Measurements from ENCODE around the gene SUMO4. TPM values are rescaled to one million over a fixed set of nuclear protein-coding genes. Genes with fewer than 3 reads are reported as not detected.

SUMO4 gene
- total and polyA plus RNA-seq, 2 of the 4 experiments (the other 2 are of a cell fraction): 2.2 TPM; not detected in 1

DNA sequence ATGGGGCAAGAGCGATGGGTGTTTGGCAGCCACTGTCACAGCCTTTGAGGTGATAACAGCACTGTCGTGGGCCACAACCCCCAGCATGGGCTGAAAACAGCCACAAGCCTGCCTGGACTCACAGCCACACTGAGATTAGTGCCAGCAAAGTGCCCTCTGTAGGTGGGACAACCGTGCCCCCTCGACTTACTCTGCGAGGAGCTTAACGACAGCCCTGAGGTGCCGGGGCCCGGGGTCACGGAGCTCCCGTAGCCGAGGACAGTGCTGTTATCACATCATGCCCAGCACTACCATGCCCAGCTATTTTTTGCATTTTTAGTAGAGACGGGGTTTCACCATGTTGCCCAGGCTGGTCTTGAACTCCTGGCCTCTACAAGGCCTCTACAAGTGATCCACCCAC lies 36.6 kb downstream of the SUMO4 start:
- no peak overlapping the region for H2BK120ac ChIP-seq (ENCODE audit: low read depth, low read length)
- H3K9ac ChIP-seq (ENCODE audit: low read depth, low read length): no peak overlapping the region
- H3K9me1 ChIP-seq (ENCODE audit: insufficient read depth, low read length): no peaks in the 10 kb centered on the region
- H3K23ac ChIP-seq (ENCODE audit: low read depth, low read length): no peak overlapping the region
- no peak overlapping the region for H2AK5ac ChIP-seq (ENCODE audit: low read depth, low read length)
- no peaks in the 10 kb centered on the region for H3K36me3 ChIP-seq (ENCODE audit: control insufficient read depth, insufficient read depth, low read length)
- CTCF ChIA-PET: no interaction called here
- DNase-seq (no peak), ATAC-seq (ENCODE audit: low read depth) (no peak)
- no peak overlapping the region for H2BK20ac ChIP-seq (ENCODE audit: low read depth, low read length)
- POLR2A ChIA-PET (ENCODE audit: unreplicated experiment): no interaction called here
- no peak overlapping the region for H2BK15ac ChIP-seq (ENCODE audit: low read depth, low read length)
- H3K18ac ChIP-seq (ENCODE audit: low read depth, low read length): no peak overlapping the region
- H4K5ac ChIP-seq (ENCODE audit: low read depth, low read length): no peak overlapping the region
- in situ Hi-C loops (cut with MboI; ENCODE audit: low sequenced_read_pairs): no loop called here
- H3K14ac ChIP-seq (replicated peaks; ENCODE audit: low read depth, low read length): no peak overlapping the region
- no peak overlapping the region for H2AK9ac ChIP-seq (replicated peaks; ENCODE audit: low read depth, low read length, poor library complexity)
- H4K8ac ChIP-seq (ENCODE audit: low read depth in 2 of 2, low read length in 2 of 2): no peak overlapping the region
- no peak overlapping the region for H3K27ac ChIP-seq (ENCODE audit: insufficient read depth, low read length)
- H3K4ac ChIP-seq (ENCODE audit: low read depth, low read length): no peak overlapping the region
- no peak overlapping the region for H2BK5ac ChIP-seq (ENCODE audit: low read depth, low read length, poor library complexity, severe bottlenecking)
- dilution Hi-C loops (cut with HindIII; ENCODE audit: low sequenced_read_pairs, unreplicated experiment): no loop called here
- H3K79me1 ChIP-seq (ENCODE audit: low read depth in 1 of 2, low read length in 2 of 2): no peaks in the 10 kb centered on the region
- BruUV-seq (replicated peaks): no TSS peak
- H3K4me2 ChIP-seq (ENCODE audit: low read depth, low read length): no peak overlapping the region
- TF ChIP-seq NFE2L2 (IDR thresholded peaks at IDR 0.05; ENCODE audit: low read depth, low read length): no peak
- TF ChIP-seq, protein P1, sequence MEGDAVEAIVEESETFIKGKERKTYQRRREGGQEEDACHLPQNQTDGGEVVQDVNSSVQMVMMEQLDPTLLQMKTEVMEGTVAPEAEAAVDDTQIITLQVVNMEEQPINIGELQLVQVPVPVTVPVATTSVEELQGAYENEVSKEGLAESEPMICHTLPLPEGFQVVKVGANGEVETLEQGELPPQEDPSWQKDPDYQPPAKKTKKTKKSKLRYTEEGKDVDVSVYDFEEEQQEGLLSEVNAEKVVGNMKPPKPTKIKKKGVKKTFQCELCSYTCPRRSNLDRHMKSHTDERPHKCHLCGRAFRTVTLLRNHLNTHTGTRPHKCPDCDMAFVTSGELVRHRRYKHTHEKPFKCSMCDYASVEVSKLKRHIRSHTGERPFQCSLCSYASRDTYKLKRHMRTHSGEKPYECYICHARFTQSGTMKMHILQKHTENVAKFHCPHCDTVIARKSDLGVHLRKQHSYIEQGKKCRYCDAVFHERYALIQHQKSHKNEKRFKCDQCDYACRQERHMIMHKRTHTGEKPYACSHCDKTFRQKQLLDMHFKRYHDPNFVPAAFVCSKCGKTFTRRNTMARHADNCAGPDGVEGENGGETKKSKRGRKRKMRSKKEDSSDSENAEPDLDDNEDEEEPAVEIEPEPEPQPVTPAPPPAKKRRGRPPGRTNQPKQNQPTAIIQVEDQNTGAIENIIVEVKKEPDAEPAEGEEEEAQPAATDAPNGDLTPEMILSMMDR (conservative IDR thresholded peaks at IDR 0.05; ENCODE audit: low read depth, low read length): no peak
- no peak for TF ChIP-seq USF2 (IDR thresholded peaks at IDR 0.05; ENCODE audit: low read depth, low read length)
- no peak for TF ChIP-seq RCOR1 (IDR thresholded peaks at IDR 0.05; ENCODE audit: insufficient replicate concordance, low read length)
- no peak for TF ChIP-seq MXI1 (IDR thresholded peaks at IDR 0.05; ENCODE audit: borderline replicate concordance, low read depth, low read length)
- no peak for TF ChIP-seq POLR2A (IDR thresholded peaks at IDR 0.05; ENCODE audit: low read depth, low read length)
- TF ChIP-seq, protein P2, sequence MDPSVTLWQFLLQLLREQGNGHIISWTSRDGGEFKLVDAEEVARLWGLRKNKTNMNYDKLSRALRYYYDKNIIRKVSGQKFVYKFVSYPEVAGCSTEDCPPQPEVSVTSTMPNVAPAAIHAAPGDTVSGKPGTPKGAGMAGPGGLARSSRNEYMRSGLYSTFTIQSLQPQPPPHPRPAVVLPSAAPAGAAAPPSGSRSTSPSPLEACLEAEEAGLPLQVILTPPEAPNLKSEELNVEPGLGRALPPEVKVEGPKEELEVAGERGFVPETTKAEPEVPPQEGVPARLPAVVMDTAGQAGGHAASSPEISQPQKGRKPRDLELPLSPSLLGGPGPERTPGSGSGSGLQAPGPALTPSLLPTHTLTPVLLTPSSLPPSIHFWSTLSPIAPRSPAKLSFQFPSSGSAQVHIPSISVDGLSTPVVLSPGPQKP (IDR thresholded peaks at IDR 0.05; ENCODE audit: borderline replicate concordance, low read depth, low read length): no peak
- no peak for TF ChIP-seq RAD21 (IDR thresholded peaks at IDR 0.05; ENCODE audit: low read length)
- TF ChIP-seq CEBPB (IDR thresholded peaks at IDR 0.05; ENCODE audit: low read depth, low read length): no peak
- no peak for TF ChIP-seq RFX5 (IDR thresholded peaks at IDR 0.05; ENCODE audit: low read depth, low read length)
- no peak for TF ChIP-seq SMC3 (IDR thresholded peaks at IDR 0.05; ENCODE audit: low read depth, low read length)
- no peak for TF ChIP-seq MAZ (IDR thresholded peaks at IDR 0.05; ENCODE audit: borderline replicate concordance, low read depth, low read length)
- no peak for TF ChIP-seq MAFK (IDR thresholded peaks at IDR 0.05; ENCODE audit: low read depth, low read length)
- TF ChIP-seq BHLHE40 (IDR thresholded peaks at IDR 0.05; ENCODE audit: low read depth, low read length): no peak
- TF ChIP-seq CHD1 (IDR thresholded peaks at IDR 0.05; ENCODE audit: low read depth, low read length): no peak
- H4K91ac ChIP-seq (ENCODE audit: insufficient read depth, low read depth, low read length): no peak overlapping the region
- intact Hi-C loops (cut with micrococcal nuclease): loop anchor here (10.0 kb wide), 1 partner anchor 862 kb away; no protein-coding TSS in a partner anchor
- H3K4me3 ChIP-seq (ENCODE audit: insufficient read depth, low read depth, low read length): no peak overlapping the region
- no peak overlapping the region for H2AFZ ChIP-seq (replicated peaks; ENCODE audit: low read length, poor library complexity)
- H4K20me1 ChIP-seq (ENCODE audit: insufficient read depth, low read length): no peaks in the 10 kb centered on the region
- H3K56ac ChIP-seq (ENCODE audit: extremely low read depth, insufficient read depth, low read length): no peak overlapping the region
- H3K9me3 ChIP-seq (ENCODE audit: control insufficient read depth, insufficient read depth, low read length): no peaks in the 10 kb centered on the region
- 96% methylated on average over 9 of the region's 12 CpGs; no CpG with 5 or more reads in 1 of the 2 experiments for WGBS, 2 experiments (ENCODE audit: extremely low coverage in 2 of 2, insufficient read length in 1 of 2)
- peaks cover 2% of the 10 kb centered on the region for H3K27me3 ChIP-seq (ENCODE audit: control insufficient read depth, insufficient read depth, low read length)
- H3K4me1 ChIP-seq (ENCODE audit: control insufficient read depth, insufficient read depth, low read length): peaks cover 6% of the 10 kb centered on the region; the same call in 1 of the 2 replicates
